Ishikawa (cell line): ENCODE data around the gene GGTLC1.

Experiments used
- CEBPB ChIP-seq: IDR thresholded peaks from 2 replicates; pipeline ENCODE4 v1.6.1; 2012
- CREB1 ChIP-seq: IDR thresholded peaks from 2 replicates; pipeline ENCODE4 v1.6.1; 2012; ENCODE audit warnings: low read depth
- EGR1 ChIP-seq: IDR thresholded peaks from 2 replicates; pipeline ENCODE4 v1.6.1; 2012
- EP300 ChIP-seq: IDR thresholded peaks from 2 replicates; pipeline ENCODE4 v1.6.1; 2012; ENCODE audit warnings: borderline replicate concordance
- FOXM1 ChIP-seq: IDR thresholded peaks from 2 replicates; pipeline ENCODE4 v1.6.1; 2012; ENCODE audit warnings: low read depth, borderline replicate concordance
- NFIC ChIP-seq: IDR thresholded peaks from 2 replicates; pipeline ENCODE4 v1.6.1; 2012
- RAD21 ChIP-seq: IDR thresholded peaks from 2 replicates; pipeline ENCODE4 v1.6.1; 2012; ENCODE audit warnings: low read depth
- TAF1 ChIP-seq: IDR thresholded peaks from 2 replicates; pipeline ENCODE4 v1.6.1; 2012; ENCODE audit warnings: low read depth, mild to moderate bottlenecking
- TCF12 ChIP-seq: IDR thresholded peaks from 2 replicates; pipeline ENCODE4 v1.6.1; 2012; ENCODE audit warnings: low read depth
- TEAD4 ChIP-seq: IDR thresholded peaks from 2 replicates; pipeline ENCODE4 v1.6.1; 2012
- YY1 ChIP-seq: IDR thresholded peaks from 2 replicates; pipeline ENCODE4 v1.6.1; 2012; ENCODE audit warnings: low read depth
- ZBTB7A ChIP-seq: IDR thresholded peaks from 2 replicates; pipeline ENCODE4 v1.6.1; 2012; ENCODE audit warnings: low read depth
- TF ChIP-seq, protein P1 (sequence below): IDR thresholded peaks from 2 replicates; pipeline ENCODE4 v1.6.1; 2012; ENCODE audit warnings: low read depth, mild to moderate bottlenecking
- TF ChIP-seq, protein P2 (sequence below): IDR thresholded peaks from 2 replicates; pipeline ENCODE4 v1.6.1; 2012
- TF ChIP-seq, protein P3 (sequence below): IDR thresholded peaks from 2 replicates; pipeline ENCODE4 v1.6.1; 2012

GGTLC1 gene

DNA sequence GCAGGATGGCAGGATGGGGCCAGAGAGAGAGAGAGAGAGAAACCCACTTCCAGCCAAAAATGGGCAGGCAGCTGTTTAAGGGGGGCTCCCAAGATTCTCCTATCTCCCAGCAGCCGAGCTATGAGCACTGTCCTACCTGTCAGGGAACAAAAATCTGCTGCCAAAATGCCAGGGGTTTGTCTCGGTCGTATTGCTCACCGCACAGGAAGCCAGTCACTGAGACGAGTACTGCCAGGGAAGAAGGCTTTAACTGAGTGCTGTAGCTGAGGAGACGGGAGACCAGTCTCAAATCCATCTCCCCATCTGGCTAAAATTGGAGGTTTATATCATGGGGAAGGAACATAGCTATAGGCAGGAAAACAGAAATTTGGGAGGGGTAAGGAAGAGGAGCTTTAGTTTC is 22.3 kb downstream of the GGTLC1 start:
- TF ChIP-seq TCF12: no peak
- TF ChIP-seq FOXM1: no peak
- TF ChIP-seq RAD21: no peak
- TF ChIP-seq, protein P1, sequence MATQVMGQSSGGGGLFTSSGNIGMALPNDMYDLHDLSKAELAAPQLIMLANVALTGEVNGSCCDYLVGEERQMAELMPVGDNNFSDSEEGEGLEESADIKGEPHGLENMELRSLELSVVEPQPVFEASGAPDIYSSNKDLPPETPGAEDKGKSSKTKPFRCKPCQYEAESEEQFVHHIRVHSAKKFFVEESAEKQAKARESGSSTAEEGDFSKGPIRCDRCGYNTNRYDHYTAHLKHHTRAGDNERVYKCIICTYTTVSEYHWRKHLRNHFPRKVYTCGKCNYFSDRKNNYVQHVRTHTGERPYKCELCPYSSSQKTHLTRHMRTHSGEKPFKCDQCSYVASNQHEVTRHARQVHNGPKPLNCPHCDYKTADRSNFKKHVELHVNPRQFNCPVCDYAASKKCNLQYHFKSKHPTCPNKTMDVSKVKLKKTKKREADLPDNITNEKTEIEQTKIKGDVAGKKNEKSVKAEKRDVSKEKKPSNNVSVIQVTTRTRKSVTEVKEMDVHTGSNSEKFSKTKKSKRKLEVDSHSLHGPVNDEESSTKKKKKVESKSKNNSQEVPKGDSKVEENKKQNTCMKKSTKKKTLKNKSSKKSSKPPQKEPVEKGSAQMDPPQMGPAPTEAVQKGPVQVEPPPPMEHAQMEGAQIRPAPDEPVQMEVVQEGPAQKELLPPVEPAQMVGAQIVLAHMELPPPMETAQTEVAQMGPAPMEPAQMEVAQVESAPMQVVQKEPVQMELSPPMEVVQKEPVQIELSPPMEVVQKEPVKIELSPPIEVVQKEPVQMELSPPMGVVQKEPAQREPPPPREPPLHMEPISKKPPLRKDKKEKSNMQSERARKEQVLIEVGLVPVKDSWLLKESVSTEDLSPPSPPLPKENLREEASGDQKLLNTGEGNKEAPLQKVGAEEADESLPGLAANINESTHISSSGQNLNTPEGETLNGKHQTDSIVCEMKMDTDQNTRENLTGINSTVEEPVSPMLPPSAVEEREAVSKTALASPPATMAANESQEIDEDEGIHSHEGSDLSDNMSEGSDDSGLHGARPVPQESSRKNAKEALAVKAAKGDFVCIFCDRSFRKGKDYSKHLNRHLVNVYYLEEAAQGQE: no peak

DNA sequence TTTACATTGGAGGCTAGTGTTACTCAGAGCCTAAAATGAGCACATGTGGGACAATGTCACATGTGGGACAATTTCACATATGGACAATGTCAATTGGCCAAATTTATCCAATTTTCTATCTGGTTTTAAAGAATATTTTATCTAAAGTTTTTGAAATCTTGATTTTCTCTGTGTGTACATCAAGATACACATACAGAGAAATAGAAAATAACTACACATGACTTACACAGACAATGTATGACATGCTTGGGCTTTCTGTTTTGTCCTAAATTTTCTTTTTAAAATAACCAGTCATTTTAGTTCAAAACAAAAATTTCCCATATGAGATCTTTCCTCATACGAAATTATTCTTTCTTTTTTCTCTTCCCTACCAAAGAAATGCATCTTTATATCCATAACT is 24.6 kb downstream of the GGTLC1 start:
- TF ChIP-seq EGR1: no peak
- TF ChIP-seq RAD21: no peak
- TF ChIP-seq, protein P1: no peak
- no peak for TF ChIP-seq EP300
- TF ChIP-seq FOXM1: no peak
- no peak for TF ChIP-seq CREB1
- TF ChIP-seq, protein P2, sequence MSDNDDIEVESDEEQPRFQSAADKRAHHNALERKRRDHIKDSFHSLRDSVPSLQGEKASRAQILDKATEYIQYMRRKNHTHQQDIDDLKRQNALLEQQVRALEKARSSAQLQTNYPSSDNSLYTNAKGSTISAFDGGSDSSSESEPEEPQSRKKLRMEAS: no peak
- TF ChIP-seq ZBTB7A: no peak
- no peak for TF ChIP-seq TCF12
- no peak for TF ChIP-seq NFIC

DNA sequence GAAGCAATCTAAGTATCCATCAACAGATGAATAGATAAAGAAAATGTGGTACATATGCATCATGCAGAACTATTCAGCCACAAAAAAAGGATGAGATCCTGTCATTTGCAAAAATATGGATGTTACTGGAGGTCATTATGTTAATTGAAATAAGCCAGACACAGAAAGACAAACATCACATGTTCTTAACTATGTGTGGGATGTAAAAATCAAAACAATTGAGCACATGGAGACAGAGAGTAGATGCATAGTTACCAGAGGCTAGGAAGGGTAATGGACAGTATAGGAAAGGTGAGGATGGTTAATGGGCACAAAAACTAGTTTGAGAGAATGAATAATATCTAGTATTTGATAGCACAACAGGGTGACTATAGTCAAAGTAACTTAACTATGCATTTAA is 26.3 kb downstream of the GGTLC1 start:
- TF ChIP-seq ZBTB7A (no peak), EGR1 (no peak), TEAD4 (no peak), TAF1 (no peak), CEBPB (no peak), RAD21 (no peak), NFIC (no peak), TCF12 (no peak), EP300 (no peak), CREB1 (no peak), YY1 (no peak), FOXM1 (no peak)
- TF ChIP-seq, protein P1: no peak
- TF ChIP-seq, protein P2: no peak
- TF ChIP-seq, protein P3, sequence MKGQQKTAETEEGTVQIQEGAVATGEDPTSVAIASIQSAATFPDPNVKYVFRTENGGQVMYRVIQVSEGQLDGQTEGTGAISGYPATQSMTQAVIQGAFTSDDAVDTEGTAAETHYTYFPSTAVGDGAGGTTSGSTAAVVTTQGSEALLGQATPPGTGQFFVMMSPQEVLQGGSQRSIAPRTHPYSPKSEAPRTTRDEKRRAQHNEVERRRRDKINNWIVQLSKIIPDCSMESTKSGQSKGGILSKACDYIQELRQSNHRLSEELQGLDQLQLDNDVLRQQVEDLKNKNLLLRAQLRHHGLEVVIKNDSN: no peak

DNA sequence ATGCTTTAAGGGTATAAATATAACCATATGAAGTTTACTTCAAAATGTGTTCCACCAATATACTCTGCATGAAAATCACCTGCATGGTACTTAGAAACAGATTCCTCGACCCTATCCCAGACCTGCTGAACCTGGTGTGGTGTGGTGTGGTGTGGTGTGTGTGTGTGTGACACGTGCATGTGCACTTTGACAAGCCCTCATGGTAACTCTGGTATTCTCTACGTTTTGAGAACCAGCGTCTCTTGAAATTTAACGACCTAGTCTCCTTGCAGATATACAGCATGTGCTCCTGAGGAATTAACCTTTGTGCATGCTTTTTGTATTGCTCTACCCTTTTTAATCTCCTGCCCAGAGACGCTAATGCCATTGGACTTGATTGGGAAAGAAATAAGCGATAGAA is 29.5 kb downstream of the GGTLC1 start:
- TF ChIP-seq, protein P1: no peak
- TF ChIP-seq TCF12: no peak
- TF ChIP-seq ZBTB7A: no peak
- TF ChIP-seq, protein P3: no peak
